ENCODE results near the gene CDKAL1. TPM values are rescaled to one million over a fixed set of nuclear protein-coding genes. Genes with fewer than 3 reads are reported as not detected.

The CDKAL1 gene
- total RNA-seq, 4 donors from 2014 or later, result 15.2 to 17.9 (median 17.1) TPM

DNA sequence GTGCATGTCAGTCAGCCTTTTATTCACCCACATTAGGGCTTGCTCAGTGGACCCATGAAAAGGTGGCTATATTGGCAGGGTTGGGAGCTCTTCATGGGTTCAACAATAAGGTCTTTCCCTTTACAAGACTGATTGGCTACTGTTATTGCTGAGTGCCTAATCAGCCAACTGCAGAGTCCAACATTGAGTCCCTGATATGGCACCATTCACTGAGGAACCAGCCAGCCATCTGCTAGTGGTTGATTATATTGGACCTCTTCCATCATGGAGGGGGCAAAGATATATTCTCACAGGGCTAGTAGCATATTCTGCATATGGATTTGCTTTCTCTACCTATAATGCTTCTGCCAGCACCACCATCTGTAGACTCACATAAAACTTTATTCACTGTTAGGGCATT lies 69.9 kb downstream of the CDKAL1 start:
- TF ChIP-seq, protein P1, sequence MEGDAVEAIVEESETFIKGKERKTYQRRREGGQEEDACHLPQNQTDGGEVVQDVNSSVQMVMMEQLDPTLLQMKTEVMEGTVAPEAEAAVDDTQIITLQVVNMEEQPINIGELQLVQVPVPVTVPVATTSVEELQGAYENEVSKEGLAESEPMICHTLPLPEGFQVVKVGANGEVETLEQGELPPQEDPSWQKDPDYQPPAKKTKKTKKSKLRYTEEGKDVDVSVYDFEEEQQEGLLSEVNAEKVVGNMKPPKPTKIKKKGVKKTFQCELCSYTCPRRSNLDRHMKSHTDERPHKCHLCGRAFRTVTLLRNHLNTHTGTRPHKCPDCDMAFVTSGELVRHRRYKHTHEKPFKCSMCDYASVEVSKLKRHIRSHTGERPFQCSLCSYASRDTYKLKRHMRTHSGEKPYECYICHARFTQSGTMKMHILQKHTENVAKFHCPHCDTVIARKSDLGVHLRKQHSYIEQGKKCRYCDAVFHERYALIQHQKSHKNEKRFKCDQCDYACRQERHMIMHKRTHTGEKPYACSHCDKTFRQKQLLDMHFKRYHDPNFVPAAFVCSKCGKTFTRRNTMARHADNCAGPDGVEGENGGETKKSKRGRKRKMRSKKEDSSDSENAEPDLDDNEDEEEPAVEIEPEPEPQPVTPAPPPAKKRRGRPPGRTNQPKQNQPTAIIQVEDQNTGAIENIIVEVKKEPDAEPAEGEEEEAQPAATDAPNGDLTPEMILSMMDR (IDR thresholded peaks at IDR 0.05; ENCODE audit: low read depth), result no peak

GRCh38 chr6:20605061-20605460 lies 70.8 kb downstream of the CDKAL1 start:
- TF ChIP-seq, protein P1 (IDR thresholded peaks at IDR 0.05; ENCODE audit: low read depth), result no peak

- TF ChIP-seq, protein P1 (IDR thresholded peaks at IDR 0.05; ENCODE audit: low read depth), result no peak
Observed at GRCh38 chr6:20605581-20605980, 71.3 kb downstream of the CDKAL1 start.

DNA sequence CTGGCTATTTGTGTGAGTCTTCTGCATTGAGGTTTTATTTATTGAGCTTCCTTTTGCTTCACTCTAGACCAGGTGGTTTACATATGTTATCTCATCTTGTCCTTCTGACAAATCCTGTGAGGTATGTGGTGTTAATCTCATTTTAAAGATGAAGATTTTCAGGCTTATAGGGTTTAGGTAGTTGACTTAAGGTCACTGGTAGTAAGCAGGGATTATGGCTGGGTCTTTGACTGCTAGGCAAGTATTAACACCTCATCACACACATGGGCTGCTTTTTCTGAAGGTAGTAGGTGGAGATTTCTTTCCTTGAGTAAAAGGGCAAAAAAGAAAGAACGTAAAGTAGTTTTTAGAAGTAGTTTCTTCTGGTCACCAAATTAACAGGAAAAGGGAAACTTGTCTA lies 72.6 kb downstream of the CDKAL1 start:
- TF ChIP-seq, protein P1 (IDR thresholded peaks at IDR 0.05; ENCODE audit: low read depth), result no peak

DNA sequence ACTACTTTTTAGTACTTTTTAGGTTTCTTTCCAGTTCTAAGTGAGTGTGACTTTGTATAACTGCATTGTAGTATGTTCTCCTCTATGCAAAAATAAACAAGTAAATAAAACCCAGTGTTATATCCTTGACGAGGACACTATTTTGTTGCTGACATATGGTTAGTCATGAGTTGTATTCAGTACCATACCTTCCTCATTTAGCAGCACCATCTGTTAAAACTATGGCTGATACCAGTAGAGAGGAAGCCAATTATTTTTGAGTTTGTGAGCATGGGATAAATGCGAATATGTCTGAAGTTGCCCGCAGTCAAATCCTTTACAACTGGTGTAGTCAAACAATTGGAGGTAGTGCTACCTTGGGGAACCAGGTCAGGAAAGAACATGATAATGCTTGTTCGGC lies 74.1 kb downstream of the CDKAL1 start:
- TF ChIP-seq, protein P1 (IDR thresholded peaks at IDR 0.05; ENCODE audit: low read depth), result no peak

DNA sequence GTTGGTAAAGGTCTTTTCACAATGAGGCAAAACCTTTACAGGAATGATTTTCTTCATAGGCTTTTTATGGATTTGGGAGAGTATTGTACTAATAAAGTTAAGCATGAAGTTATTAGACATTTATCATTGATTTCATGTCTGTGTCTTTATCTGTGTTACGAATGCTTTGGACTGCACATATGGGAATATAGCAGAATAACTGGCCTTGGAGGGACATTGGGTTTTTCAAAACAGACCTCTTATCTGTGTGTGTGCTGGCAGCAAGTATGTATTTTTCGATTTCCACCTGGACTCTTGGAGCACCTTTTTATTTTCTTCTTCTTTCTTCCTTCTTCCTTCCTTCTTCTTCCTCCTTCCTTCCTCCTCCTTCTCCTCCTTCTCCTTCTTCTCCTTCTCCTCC lies 74.6 kb downstream of the CDKAL1 start:
- TF ChIP-seq, protein P1 (IDR thresholded peaks at IDR 0.05; ENCODE audit: low read depth), result no peak

GRCh38 chr6:20610636-20611370 lies 76.5 kb downstream of the CDKAL1 start:
- TF ChIP-seq, protein P1 (IDR thresholded peaks at IDR 0.05; ENCODE audit: low read depth), result no peak
